Forelimb muscle (tissue), 1 donor: ENCODE results near the gene HCN1. TPM values are rescaled to one million over a fixed set of nuclear protein-coding genes. Genes with fewer than 3 reads are reported as not detected.

Source experiments
- DNase-seq: peaks from one replicate; pipeline ENCODE4 v3.0.0-alpha.2; 2013; ENCODE audit warnings: low read depth
- polyA plus RNA-seq: library from polyadenylated mRNA; unstranded; fragments of 120-200 nt; gene quantifications from one replicate; pipeline ENCODE4 v1.2.1, GENCODE V29; 2013; ENCODE audit not compliant: insufficient read length

HCN1 gene
- 3.1 TPM for polyA plus RNA-seq

DNA sequence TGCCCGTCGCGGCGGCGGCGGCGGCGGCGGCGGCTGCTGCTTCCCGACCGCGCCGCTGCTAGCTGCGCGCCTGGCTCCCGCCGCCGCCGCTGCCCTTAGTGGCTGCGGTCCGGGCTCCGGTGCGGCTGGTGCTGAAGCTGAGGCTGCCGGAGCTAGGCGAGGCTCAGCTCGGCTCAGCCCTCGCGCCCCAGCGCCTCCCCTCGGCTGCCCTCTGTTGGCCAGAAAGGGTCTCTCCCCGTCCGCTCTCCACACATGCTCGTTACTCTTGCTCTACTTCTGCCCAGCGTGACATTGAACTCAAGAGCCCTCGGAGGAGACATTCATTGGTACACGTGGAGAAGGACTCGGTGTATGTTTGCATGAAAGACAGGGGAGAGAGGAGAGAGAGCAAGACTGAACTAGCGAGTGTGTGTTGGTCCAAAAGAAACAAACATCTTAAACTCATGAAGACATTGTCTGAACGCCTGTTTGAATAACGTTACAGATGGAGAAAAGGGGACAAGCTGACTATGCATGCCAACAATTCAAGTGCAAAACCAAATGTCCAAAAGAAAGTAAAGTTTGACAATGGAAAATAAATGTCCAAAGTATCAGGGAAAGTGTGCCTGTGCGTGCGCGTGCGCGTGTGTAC is at the start of gene HCN1:
HCN1 (minus strand) TSS at position 175 of the 631 bp plus-strand sequence.
- peak; percentile 40 for DNase-seq

DNA sequence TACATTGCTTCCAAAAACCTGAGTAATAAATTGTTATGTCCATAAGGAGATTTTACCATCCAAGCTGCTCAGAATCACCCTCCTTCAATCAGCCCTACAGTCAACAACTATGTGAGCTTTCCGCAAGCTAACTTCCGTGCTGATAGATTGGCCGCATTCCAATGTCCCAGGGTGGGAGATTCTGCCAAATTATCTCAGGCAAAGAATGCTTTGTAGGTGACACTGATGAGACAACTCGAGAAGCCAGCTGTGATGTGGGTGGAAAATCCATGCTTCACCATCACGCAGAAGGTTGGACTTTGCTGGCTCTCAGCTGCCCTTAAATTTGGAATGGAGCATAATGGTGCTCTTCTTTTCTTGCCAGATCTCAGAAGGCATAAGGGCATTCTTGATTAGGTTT is 44.9 kb upstream of the HCN1 start:
- DNase-seq: no peak

DNA sequence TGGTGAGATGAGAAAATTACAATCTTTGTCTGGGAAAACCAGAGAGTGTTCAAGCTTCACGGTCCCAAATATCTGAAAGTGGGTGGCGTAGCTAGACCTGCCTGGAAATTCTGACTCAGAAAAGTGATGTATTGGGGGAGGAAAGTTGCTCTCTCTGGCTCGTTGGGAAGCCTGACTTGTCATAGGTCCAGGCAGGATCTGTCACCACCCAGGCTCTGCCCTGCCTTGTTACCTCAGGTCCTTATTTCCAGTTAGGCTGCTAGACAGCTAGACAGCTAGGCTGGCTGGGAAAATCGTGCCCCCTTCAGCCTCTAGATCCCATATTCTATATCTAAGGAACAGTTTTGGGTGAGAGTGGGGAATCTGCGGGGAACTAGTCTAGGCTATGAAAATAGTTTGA is 41.0 kb upstream of the HCN1 start:
- no peak for DNase-seq

DNA sequence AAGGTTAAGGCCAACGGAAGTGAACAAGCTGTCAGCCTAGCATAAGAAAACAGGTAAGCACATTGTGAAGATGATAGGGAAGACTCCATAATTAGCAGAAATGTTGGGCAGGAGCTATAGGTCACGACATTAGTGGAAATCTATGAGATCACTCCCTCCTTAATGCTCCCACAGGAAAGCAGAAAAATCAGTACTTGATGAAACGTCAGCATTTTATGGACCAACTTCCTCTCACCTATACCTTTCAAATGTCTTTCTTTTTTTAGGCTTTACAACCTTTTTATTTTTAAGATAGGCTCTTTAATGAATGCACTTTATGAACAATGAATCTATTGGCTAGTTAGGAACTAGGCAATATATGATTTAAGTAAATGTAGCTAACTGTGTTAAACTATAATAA is 29.4 kb upstream of the HCN1 start:
- no peak for DNase-seq

DNA sequence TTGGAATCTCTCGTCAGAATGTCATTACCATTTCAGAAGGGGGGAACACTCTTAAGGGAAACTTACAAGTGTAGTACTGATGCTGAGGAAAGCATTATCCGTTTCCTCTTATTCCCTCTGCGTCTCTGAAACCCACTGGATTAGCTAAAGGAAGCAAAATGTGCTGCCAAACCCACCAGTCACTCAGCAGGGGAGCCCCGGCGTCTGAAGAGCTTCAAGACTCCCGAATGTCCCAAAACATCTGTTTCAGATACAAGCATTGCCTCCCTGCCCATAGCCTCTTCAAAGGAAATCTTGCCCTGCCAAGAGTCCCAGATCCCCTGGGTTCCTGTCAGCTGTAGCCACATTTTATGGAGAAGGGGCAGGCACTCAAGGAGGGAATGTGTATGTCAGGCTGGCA is 1.0 kb upstream of the HCN1 start:
- no peak for DNase-seq

DNA sequence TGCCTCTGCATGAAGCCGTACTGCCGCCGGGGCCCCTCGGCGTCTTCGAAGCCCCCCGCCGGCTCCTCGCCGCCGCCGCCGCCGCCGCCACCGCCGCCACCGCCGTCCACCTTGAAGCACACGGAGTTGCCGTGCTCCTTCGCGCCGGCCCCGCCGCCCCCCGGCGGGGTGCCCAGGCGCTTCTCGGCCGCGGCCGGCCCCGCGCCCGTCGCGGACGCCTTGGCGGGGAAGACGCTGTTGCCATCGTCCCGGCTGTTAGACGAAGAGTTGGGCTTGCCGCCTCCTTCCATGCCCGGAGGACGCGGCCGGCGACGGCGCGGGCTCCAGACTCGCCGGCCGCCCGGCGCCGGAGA is 400 bp downstream of the HCN1 start:
- no peak for DNase-seq

DNA sequence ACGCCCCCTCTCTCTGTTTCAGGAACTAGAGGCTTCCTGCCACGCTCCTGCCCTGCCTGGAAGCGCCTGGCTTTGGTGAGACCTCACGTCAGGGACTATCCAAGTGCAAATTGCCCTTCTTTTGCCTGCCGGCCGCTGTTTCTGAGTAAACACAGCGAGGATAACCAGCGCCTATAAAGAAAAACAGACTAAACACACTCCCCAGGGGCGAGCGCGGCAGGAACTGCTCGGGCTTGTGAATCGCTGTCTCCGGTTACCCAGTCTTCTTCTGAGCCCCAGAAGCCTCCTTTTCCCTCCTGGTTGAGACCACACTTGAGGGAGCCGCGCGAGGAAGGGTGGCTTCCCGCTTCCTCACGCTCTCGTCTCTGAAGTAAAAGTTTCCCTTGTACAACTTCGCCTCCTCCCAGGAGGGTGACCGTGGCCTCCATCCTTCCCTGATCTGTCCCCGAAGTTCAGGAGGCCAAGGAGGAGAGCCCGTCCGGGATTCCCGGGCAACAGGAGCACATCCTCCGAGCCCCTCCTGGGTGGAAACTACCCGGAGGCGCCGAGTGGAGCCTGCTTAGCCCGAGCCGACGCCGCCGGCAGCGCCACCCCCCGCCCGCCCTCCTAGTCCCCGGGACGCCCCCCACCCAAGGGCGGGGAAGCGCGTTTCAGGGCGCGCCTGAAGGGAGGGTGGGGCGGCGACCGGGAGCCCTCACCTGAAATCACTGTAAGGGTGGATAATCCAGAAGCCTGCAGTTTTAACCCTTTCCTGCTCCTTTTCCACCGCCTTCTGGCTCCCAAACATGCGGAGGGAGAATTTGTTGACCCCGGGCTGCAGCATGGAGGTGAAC is 993 bp downstream of the HCN1 start:
- no peak for DNase-seq

DNA sequence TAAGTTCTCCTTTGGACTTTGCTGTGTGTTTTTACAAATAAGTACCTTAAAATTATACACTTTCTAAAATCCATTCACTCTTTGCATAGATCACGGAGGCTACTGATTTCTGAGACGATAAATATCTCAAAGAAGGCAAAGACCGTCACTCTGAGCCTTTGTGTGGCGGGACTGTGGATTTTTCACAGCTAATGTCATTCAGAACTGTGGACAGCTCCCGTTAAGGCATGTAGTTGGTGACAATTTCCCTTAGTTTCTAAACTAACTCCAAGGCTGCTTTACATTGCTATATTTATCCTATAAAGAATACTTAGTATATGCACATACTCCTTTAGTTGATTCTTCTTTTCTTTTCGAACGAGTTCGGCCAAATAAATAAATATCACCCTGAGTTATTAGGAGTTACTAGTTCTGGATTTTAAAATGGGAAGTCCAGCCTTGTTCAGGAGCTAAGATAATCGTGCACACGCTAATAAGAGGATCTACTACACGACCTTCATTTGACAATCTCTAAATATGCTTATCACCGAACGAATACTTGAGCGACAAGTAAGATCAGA is 1.8 kb downstream of the HCN1 start:
- peak; percentile 9 for DNase-seq

DNA sequence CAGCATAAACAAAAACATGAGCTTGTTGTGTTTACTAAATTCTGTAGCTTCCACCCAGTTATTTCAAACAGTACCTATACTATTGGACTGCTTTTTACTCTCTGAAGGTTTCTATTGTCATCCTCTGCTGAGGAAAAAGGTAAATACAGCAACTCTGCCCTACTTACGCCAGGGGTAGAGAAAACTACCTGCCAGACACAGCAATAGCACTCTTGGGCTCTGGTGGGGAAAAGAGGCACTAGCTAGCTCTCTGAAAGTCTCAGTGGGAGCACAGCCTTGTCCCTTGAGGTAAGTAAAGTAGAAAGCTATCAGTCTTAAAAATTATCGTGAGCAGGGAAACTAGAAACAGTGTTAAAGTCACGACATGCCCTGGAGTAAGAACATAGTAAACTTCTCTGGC is 3.7 kb downstream of the HCN1 start:
- DNase-seq: no peak

DNA sequence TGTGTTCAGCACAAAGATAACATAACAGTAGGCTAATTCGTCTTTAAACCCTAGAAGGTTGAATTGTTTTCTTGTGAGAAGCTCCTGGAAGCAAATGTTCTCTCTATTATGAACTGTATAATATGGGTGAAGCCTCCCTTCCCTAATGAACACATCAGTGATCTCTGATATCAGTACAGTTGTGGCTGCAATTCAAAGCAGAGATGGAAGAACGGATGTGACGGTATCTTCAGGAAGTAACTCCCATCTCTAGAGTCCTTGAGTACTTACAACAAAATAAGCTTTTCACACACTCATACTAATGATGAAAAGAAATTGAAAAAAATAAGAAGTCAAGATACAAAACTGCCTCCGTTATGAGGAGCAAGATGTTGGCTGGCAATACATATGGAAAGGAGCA is 4.5 kb downstream of the HCN1 start:
- no peak for DNase-seq

DNA sequence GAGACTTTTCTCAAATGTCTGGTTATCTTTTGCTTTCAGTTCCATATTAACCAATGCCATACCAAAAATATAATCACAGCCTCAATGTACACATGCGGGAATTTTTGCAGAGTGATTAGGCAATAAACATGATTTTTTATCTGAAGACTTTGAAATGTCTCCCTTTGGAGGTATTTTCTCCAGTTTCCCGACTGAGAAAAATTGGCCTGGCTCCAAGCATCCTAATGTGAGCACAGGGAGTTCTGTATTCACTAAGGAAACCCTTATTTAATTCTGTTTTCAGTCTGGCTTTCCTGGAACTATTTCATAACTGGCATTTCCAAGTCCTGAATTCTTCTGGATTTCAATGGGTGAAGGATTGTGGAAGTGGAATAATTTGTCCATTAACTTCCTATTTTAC is 8.5 kb downstream of the HCN1 start:
- no peak for DNase-seq

DNA sequence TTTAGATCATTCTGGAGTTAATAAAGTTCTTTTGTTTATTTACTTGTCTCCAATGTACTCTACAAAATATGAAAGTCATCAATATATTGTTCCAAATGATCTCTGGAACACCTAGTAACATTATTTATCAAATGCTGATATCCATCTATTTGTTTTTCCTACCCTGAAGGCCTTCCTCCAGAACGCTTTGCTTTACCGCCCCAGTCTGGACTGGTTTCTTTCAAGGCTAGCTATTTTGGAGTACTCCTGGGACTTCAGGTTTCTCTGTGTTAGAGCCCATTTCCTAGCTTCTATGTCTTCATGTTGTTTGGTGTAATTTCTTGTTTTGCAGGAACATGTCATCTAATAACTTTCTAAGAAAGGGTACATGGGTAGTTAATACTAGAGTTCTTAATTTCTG is 9.6 kb downstream of the HCN1 start:
- DNase-seq: no peak

DNA sequence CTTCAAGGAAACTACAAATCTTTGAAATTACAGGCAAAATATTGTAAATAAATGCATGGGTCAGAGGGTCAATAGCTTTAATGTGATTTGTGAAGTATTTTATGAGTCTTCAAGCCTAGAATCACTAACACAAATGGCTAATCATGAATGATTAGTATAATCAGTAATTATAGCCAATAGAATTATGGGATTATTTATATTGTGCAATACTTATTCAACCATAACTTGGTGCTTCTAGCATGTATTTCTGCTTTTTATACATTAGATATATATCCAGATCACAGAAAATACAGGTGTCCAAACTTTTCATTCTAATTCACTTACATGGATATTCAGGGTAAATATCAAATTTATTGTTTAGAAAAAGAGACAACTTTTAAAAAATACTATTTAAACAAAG is 12.1 kb downstream of the HCN1 start:
- no peak for DNase-seq

DNA sequence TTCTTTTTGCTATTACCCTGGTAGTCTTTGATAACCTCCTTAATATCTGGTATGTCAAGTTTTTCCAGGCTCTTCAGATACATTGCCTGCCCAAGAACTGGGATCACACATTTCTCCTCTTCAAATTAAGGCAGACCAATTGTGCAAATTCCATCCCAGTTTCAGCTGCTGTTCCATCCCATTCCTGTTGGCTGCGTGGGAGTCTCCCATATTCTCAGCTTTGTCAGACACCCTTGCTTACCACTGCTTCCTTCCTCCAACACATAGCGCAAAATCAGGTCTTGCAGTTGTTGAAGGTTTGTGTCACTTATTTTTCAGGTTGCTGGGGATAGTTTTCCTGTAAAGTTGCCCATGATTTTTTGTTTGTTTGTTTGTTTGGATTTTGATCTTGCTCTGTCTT is 15.2 kb downstream of the HCN1 start:
- no peak for DNase-seq

DNA sequence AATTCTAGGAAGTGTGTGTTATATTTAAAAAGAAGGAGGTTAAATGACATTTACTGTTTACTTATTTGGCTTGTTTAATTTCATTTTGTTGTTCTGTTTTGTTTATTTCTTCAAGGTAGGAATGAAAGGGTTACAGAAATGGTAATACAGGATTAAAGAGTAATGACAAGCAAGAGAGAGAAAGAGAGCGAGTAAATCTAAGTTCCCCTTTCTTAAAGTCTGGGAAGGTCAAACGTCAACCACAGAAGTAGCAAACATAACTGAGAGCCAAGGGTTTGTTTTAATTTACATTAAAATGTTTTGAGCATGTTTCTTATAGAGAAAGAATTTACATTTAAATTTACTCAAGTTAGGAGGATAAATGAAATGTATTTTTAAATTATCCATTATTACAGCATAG is 18.7 kb downstream of the HCN1 start:
- no peak for DNase-seq

DNA sequence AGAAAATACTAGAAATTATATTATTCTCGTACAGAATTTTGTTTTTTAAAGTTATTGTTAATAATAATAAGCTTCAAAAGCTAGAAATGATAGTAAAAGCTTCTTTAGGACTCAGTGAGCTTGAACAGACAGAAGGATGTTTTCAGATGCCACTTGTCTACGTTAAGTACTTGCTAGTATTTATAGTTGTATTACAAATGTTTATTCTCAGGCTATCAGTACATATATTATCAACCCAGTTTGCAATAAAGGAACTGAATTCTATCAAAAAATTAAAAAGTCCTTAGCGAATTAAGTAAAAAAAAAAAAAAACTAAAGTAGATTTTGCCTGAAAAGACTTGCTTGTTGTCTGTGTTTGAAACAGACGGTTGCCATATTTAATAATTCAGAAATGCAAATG is 23.9 kb downstream of the HCN1 start:
- no peak for DNase-seq

DNA sequence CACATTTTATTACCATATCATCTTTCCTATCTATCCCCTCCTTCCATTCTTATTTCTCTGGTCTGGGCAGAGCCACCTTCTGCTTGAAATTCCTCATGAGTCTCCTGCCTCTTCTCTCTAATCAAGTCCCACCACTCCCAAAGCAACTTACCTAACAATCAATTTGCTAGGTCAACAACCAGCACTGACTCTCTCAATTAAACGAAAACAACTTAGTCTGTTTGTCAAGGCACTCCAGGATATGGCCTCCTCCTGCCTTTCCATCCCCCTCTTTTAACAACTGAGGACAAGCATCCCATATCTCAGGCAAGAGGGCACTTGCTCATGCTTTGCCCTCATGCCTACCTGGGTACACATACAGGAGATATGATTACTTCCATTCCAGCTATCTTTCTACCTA is 47.4 kb downstream of the HCN1 start:
- DNase-seq: no peak

DNA sequence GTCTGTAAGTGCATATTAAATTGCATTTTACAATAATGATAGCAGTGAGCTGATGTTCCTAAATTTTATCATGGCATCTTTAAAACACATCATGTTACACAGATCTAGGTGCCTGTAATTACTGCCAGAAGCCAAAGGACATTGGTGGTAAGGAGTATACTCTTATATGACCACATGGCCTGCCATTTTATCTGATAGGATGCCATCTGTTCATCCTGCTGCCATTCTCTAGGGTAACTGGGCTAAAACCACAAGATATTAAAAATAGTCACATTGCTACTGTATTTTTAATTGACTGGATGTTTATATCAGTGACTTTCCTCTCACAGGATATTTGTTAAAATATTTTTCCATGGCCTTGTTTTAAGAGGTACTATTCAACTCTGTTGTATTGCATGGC is 53.1 kb downstream of the HCN1 start:
- no peak for DNase-seq

DNA sequence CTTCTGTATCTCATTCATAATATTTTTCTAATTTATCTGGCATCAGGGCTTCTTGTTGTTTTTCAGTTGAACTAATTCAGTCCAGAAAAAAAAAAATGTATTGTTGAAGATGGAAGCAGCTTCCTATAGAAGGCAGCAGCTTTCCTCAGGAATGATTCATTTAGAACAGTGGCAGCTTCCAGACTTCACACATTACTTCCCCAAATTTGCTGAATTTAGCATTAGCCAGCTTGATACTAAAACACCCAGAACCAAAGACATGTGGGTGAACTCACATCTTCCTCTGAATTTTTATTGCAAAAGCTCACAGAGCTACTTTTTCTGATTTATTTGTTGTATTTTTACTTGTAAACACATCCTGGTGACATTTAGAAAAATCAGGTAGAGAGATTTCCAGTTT is 53.8 kb downstream of the HCN1 start:
- no peak for DNase-seq

DNA sequence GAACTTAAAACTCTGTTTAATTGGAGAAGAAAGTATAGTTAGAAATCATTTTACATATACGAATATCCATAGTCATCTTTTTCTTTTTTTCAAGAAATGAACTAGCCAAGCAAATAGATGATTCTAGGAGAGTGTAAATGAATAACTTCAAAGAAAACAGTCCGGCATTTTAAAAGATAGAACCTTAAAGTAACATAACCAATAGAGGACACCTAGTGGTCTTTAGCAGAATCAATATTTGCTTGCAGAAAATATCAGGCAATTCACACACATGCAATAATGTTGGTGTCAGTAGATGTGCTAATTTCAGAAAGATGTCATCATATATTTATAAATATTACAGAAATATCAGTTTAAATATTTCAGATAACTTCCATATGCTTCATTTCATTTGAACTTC is 57.1 kb downstream of the HCN1 start:
- no peak for DNase-seq

DNA sequence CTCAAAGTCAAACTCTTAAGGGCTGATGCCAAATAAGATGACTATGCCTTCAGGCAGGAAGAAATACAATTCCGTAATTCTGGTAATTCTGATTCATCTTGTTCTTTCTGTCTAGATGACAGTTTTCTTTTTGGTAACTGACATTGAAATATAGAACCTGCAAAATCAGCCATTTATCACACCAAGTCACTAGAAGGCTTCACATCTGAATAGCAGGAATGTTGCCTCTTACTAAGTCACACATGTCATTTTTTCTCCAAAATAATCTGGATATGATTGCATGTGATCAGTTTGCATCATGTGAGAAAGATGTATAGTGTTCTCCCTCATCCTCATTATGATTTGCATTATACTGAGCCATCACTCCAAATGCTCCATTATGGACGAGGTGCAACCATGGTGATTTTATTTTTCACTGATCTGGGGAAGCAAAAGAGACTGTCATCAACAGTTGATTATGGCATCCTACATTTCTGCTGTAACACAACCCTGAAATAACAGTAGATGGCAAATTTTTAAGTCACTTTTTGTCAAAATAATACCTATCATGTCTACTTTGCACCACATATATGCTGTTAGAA is 69.0 kb downstream of the HCN1 start:
- no peak for DNase-seq

DNA sequence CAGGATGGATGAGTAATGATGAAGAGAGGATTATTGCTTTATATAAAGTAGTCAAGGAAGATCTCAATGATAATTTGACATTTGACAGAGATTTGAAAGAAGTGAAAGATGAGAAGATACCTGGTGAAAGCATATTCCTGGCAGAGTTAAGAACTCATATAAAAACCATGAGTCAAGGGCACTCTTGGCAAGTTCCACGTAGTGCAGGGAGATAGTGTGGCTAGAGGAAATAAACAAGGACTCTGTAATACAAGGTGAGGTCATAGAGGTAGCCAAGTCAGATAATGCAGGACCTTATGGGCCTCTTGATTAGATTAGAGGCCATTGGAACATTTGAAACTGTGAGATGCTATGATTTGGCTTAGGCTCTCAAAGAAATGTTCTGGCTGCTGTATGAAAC is 72.3 kb downstream of the HCN1 start:
- no peak for DNase-seq

DNA sequence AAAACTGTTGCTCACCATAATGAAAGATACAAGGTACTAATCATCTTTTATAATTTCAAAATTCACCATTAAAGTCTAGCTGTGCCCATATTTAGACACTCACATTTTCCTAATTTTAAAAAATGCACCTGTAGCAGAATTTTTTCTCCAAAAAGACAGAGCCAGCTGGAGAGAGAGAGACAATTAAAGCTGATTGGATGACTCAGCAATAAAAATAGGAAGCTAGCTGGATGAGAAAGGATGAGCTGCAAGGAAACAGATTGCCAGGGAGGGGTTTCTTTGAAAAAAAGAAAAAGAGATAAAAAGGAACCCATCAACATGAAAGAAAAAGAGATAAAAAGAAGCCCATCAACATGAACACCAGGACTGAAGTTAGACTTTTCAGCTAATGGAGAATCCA is 73.8 kb downstream of the HCN1 start:
- no peak for DNase-seq
